ENCODE measurements around the gene ACBD4. TPM values are rescaled to one million over a fixed set of nuclear protein-coding genes. Genes with fewer than 3 reads are reported as not detected.

The ACBD4 gene, protein sequence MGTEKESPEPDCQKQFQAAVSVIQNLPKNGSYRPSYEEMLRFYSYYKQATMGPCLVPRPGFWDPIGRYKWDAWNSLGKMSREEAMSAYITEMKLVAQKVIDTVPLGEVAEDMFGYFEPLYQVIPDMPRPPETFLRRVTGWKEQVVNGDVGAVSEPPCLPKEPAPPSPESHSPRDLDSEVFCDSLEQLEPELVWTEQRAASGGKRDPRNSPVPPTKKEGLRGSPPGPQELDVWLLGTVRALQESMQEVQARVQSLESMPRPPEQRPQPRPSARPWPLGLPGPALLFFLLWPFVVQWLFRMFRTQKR
- 6.1 TPM for polyA plus RNA-seq (2012; ENCODE audit: missing spikeins)

DNA sequence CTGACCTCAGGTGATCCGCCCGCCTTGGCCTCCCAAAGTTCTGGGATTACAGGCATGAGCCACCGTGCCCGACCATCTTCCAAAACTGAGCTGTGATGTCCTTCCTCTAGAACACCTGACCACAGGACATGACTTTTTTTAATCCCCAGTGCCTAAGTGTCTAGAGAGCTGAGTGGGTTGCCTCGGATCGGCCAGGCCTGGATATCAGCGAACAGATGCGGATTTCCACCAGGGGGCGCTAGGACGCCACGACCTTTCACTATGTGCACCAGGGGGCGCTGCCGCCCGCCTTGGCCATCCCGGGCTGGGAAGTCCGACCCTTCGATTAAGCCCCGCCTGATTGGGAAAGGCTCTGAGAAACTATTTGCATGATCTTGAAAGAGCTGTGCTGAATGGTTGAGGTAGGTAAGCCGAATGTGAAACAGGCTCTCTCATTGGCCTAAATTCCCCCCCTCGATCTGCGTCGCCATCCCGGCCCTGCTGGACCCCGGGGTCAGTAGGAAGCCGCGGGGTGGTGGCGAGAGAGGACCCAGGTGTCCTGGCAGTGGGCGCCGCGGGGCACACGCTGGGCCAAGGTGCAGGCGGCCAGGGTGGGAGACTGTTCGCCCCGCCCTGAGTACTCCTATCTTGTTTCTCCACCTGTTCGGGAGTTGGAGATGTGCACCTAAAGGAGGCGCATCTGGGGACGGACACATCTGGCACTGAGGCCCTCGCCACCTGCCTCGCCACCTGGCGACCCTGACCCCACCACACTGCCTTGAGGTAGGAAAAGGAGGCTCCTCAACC lies at the start of gene ACBD4:
TSS of gene ACBD4 (plus strand) at position 496 of the 786 bp plus-strand sequence. CDS start 458 bp downstream, outside the sequence.
- TF ChIP-seq TAF1 (IDR thresholded peaks at IDR 0.05; ENCODE audit: borderline replicate concordance, low read depth, low read length) (0 out of 2 replicates have a peak, but pooled peaks have one; percentile 12), POLR2A (IDR thresholded peaks at IDR 0.05; ENCODE audit: low read depth, low read length) (peak; percentile 59; the same call in 1 of the 2 replicates), POLR2AphosphoS5 (IDR thresholded peaks at IDR 0.05; ENCODE audit: low read depth, low read length) (peak; percentile 41; the same call in 1 of the 2 replicates)
- peak; percentile 98 for FAIRE-seq
- DNase-seq (ENCODE audit: insufficient read length): peak; percentile 94

DNA sequence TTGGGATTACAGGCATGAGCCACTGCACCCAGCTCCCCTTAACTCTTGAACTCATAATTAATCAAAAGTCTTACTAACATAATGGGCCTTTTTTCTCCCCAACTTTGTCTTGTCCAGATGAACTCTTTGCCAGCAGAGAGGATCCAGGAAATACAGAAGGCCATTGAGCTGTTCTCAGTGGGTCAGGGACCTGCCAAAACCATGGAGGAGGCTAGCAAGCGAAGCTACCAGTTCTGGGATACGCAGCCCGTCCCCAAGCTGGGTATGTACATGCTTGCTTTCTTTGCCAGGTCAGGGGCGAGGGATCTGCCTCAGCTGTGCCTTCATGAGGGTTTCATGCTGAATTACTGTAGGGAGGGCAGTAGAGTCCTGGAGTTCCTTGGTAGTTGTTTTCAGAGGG lies 49.1 kb upstream of the ACBD4 start:
- DNase-seq (ENCODE audit: insufficient read length) (no peak), FAIRE-seq (no peak)
- TF ChIP-seq TAF1 (IDR thresholded peaks at IDR 0.05; ENCODE audit: borderline replicate concordance, low read depth, low read length) (no peak), POLR2AphosphoS5 (IDR thresholded peaks at IDR 0.05; ENCODE audit: low read depth, low read length) (no peak), POLR2A (IDR thresholded peaks at IDR 0.05; ENCODE audit: low read depth, low read length) (no peak)

DNA sequence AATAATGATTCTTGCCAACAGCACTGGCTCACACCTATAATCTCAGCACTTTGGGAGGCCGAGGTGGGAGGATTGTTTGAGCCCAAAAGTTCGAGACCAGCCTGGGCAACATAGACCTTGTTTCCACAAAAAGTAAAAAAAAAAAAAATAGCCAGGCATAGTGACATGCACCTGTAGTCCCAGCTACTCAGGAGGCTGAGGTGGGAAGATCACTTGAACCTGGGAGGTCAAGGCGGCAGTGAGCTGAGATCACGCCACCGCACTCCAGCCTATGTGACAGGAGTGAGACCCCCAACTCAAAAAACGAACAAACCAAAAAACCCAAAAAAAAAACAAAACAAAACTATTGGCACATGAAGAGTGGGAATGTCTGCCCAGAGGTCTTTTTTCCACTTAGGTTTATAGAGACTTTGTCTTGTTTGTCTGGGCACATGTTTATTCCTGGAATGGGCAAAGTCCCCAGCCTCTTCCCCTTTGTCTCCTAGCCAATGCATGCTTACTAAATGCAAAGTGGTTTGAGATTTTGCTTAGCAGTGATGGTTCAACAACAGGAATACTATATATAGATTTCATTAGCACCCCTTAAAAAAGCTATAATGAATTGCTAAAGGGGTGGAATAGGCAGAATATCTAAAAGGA lies 48.5 kb upstream of the ACBD4 start:
- TF ChIP-seq TAF1 (IDR thresholded peaks at IDR 0.05; ENCODE audit: borderline replicate concordance, low read depth, low read length): no peak
- no peak for TF ChIP-seq POLR2A (IDR thresholded peaks at IDR 0.05; ENCODE audit: low read depth, low read length)
- no peak for TF ChIP-seq POLR2AphosphoS5 (IDR thresholded peaks at IDR 0.05; ENCODE audit: low read depth, low read length)
- FAIRE-seq (no peak), DNase-seq (ENCODE audit: insufficient read length) (no peak)

DNA sequence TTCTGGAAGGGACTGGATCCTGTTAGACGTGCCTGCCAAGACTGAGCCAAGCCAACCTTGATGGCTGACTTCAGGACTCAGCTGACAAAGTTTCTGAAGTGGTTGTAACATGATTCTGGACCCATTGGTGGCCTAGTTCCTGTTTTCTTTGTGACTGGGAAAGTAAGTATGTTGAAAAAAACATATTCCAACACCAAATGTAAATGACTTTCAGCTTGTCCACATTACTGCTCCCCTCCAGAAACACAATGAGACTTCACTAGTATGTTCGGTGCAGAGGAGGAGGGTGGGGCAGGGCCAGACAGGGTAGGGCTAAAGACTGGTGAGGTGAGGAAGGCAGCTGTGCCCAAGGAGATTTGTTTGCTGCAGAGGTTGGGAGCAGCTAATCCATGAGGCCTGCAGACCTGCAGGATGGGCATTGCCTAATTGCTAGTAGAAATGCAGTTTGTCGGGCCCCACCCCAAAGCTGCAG lies 47.9 kb upstream of the ACBD4 start:
- TF ChIP-seq POLR2AphosphoS5 (IDR thresholded peaks at IDR 0.05; ENCODE audit: low read depth, low read length) (no peak), POLR2A (IDR thresholded peaks at IDR 0.05; ENCODE audit: low read depth, low read length) (no peak), TAF1 (IDR thresholded peaks at IDR 0.05; ENCODE audit: borderline replicate concordance, low read depth, low read length) (no peak)
- DNase-seq (ENCODE audit: insufficient read length) (no peak), FAIRE-seq (no peak)

DNA sequence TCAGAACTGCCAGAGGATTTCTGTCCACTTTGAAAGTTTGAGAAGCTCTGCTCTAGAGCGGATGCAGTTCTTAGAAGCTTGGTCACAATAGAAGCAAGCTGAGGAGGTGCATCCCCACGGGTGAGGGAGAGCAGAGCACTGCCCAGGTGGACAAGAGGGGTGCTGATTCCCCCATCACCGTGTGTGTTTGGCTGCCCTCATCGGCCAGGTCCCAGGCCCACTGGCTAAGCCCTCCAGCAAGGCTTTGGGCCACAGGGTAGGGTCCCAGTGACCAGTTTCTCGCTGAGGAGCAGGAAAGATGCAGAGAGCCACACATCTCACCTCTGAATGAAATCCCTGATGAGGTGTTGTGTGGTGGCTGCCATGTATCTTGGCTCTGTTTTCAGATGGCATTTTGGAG lies 47.5 kb upstream of the ACBD4 start:
- TF ChIP-seq POLR2A (IDR thresholded peaks at IDR 0.05; ENCODE audit: low read depth, low read length) (no peak), POLR2AphosphoS5 (IDR thresholded peaks at IDR 0.05; ENCODE audit: low read depth, low read length) (no peak), TAF1 (IDR thresholded peaks at IDR 0.05; ENCODE audit: borderline replicate concordance, low read depth, low read length) (no peak)
- DNase-seq (ENCODE audit: insufficient read length) (no peak), FAIRE-seq (no peak)

DNA sequence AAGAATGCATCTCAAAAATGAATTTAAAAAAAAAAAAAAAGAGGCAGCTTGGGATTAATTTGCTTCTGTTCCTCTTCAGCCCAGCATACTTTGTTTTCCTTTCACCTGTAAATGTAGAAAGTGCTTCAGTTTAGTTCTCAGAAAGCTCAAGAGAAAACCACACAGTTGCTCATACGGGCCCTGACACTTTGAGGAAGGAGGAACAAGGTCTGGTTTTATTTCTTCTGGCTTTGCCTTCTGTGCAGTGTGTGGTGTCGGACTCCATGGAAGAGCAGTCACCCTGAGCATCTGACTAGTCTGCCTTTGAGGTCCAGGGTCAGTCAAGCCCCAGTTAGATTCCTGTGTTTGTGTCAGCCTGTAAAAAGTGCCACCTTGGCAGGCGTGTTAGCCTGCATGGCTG lies 46.7 kb upstream of the ACBD4 start:
- no peak for TF ChIP-seq POLR2A (IDR thresholded peaks at IDR 0.05; ENCODE audit: low read depth, low read length)
- no peak for TF ChIP-seq POLR2AphosphoS5 (IDR thresholded peaks at IDR 0.05; ENCODE audit: low read depth, low read length)
- no peak for TF ChIP-seq TAF1 (IDR thresholded peaks at IDR 0.05; ENCODE audit: borderline replicate concordance, low read depth, low read length)
- DNase-seq (ENCODE audit: insufficient read length): no peak
- FAIRE-seq: no peak

DNA sequence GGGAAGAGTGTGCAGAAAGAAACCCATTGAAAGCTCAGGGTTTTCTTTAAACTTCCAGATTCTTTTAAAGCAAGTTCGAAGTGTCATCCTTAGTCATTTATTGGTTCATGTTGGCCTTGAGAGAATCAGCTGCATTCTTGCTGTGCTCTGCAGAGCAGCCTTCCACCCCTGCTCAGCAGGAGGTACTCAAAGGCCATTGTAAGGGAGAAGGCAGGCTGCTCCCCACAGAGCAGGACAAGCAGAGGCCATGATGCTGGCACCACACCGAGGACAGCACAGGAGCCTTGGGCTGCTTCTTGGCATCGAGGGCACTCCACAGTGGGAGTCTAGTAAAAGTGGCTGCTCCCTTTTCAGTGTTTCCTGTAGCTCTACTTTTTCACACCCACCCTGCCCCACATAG lies 44.8 kb upstream of the ACBD4 start:
- TF ChIP-seq POLR2A (IDR thresholded peaks at IDR 0.05; ENCODE audit: low read depth, low read length) (no peak), TAF1 (IDR thresholded peaks at IDR 0.05; ENCODE audit: borderline replicate concordance, low read depth, low read length) (no peak), POLR2AphosphoS5 (IDR thresholded peaks at IDR 0.05; ENCODE audit: low read depth, low read length) (no peak)
- DNase-seq (ENCODE audit: insufficient read length) (no peak), FAIRE-seq (no peak)

DNA sequence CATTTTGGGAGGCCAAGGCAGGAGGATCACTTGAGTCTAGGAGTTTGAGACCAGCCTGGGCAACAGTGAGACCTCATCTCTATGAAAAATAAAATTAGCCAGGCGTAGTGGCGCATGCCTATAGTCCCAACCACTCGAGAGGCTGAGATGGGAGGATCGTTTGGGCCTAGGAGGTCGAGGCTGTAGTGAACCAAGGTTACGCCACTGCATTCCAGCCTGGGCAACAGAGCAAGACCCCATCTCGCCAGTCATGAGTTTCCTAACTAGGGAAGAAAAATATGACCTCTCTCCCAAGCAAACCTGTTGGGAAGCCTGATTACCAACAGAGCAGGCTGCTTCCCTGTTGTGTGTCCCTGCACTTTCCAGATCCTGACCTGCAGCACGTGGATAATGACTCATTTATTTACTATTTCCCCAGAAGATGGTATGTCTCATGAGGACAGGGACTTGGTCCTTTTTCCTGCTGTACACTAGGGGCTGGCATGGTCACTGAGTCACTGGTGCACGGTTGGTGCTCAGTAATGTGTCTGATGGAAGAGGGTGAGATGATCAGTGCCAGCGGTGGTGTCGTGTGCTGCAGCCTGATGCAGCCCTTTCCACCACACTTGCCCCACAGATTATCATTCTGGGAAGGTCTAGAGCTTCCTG lies 43.6 kb upstream of the ACBD4 start:
- no peak for FAIRE-seq

DNA sequence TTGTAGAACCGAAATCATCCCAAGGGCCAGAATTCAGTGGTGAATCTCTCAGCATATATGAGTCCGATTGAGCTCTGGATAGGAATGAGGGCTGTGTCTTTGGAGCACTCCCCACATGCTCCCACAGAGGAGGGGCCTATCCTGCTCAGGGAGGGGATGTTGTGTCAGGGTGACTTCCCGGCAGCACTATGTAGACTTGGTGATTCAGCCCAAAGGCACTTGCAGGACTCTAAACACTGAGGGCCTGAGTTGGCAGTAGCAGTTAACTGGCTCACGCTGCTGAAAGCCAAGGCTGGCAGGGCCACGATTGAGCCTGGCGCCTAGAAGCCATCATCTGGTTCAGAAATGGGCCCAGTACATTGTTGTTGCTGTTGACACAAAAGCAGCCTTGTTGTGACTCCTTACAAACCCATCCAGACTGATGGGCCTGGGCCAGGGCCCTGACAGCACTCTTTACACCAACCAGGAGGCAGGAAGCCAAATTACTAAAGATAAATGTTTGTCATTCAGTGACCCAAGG lies 42.5 kb upstream of the ACBD4 start:
- FAIRE-seq: no peak

More for the DNA sequence above, 43.6 kb upstream of the ACBD4 start:
- TF ChIP-seq POLR2AphosphoS5 (IDR thresholded peaks at IDR 0.05; ENCODE audit: low read depth, low read length): no peak
- no peak for TF ChIP-seq POLR2A (IDR thresholded peaks at IDR 0.05; ENCODE audit: low read depth, low read length)
- TF ChIP-seq TAF1 (IDR thresholded peaks at IDR 0.05; ENCODE audit: borderline replicate concordance, low read depth, low read length): no peak
- no peak for DNase-seq (ENCODE audit: insufficient read length)

DNA sequence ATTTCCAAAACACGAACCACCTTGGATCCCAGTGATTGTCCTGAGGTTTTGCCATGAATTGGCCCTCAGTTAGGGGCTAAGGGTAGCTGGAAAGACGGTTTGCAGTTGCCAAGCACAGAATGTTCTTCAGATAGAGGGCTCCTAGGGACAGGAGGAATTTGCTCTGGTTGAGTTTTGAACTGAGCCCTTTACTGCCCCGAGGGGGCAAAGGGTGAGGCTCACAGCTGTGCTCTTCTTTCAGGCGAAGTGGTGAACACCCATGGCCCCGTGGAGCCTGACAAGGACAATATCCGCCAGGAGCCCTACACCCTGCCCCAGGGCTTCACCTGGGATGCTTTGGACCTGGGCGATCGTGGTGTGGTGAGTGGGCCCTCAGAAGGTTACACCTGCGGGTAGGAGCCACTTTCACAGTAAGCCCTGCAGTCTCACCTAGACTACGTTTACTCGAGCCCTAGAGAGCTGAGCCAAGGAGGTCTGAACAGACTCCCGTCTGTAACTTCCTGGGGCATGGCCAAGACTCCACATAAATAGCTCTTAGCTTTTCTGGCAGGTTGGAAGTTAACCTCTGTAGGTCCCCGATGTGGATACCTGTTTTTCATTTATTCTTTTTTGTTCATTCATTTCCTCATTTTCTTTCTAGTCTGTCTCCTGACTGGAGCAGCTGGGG lies 41.9 kb upstream of the ACBD4 start:
- TF ChIP-seq TAF1 (IDR thresholded peaks at IDR 0.05; ENCODE audit: borderline replicate concordance, low read depth, low read length) (no peak), POLR2AphosphoS5 (IDR thresholded peaks at IDR 0.05; ENCODE audit: low read depth, low read length) (no peak), POLR2A (IDR thresholded peaks at IDR 0.05; ENCODE audit: low read depth, low read length) (no peak)
- DNase-seq (ENCODE audit: insufficient read length) (no peak), FAIRE-seq (no peak)

More for the DNA sequence above, 42.5 kb upstream of the ACBD4 start:
- TF ChIP-seq POLR2AphosphoS5 (IDR thresholded peaks at IDR 0.05; ENCODE audit: low read depth, low read length) (no peak), TAF1 (IDR thresholded peaks at IDR 0.05; ENCODE audit: borderline replicate concordance, low read depth, low read length) (no peak), POLR2A (IDR thresholded peaks at IDR 0.05; ENCODE audit: low read depth, low read length) (no peak)
- no peak for DNase-seq (ENCODE audit: insufficient read length)
